Astrocyte of the spinal cord (primary cell): ENCODE measurements around the gene TFAP2A.

ENCODE experiments used
- DNase-seq: peaks from one replicate; pipeline ENCODE4 v3.0.0; 2011; ENCODE audit warnings: low read depth, low spot score
- H3K4me3 ChIP-seq: 2 replicates; pipeline ENCODE4 v1.5.1; 2011; ENCODE audit warnings: low read depth, mild to moderate bottlenecking, low read length, moderate library complexity
- CTCF ChIP-seq: IDR thresholded peaks from 2 replicates; pipeline ENCODE4 v1.5.1; 2012; ENCODE audit warnings: low read depth, mild to moderate bottlenecking, low read length, inconsistent platforms
- in situ Hi-C: cut with HindIII; loops from 2 replicates; pipeline ENCODE4 v1.10.0; 2017; ENCODE audit warnings: low sequenced_read_pairs

TFAP2A gene

GRCh38 chr6:10418361-10418861 lies 3.5 kb upstream of the TFAP2A start:
- TF ChIP-seq CTCF, result no peak
- DNase-seq, result no peak
- H3K4me3 ChIP-seq, result no peak overlapping the region
- in situ Hi-C loops, result no loop called here

GRCh38 chr6:10417681-10418104 lies 2.8 kb upstream of the TFAP2A start:
- in situ Hi-C loops, result no loop called here
- no peak overlapping the region for H3K4me3 ChIP-seq

GRCh38 chr6:10416863-10417641 lies 2.2 kb upstream of the TFAP2A start:
- in situ Hi-C loops, result no loop called here
- DNase-seq, result no peak
- TF ChIP-seq CTCF, result no peak
- H3K4me3 ChIP-seq, result no peak overlapping the region

More at GRCh38 chr6:10417681-10418104, 2.8 kb upstream of the TFAP2A start:
- DNase-seq, result no peak
- TF ChIP-seq CTCF, result no peak

- no peak for TF ChIP-seq CTCF
- H3K4me3 ChIP-seq, result no peak overlapping the region
- in situ Hi-C loops, result no loop called here
- DNase-seq, result no peak
Observed at GRCh38 chr6:10416516-10416862, 1.6 kb upstream of the TFAP2A start.

- in situ Hi-C loops, result no loop called here
Observed at GRCh38 chr6:10415617-10416480, 975 bp upstream of the TFAP2A start.

More at GRCh38 chr6:10415617-10416480, 975 bp upstream of the TFAP2A start:
- no peak overlapping the region for H3K4me3 ChIP-seq
- no peak for DNase-seq
- TF ChIP-seq CTCF, result no peak
